Measurements from ENCODE around the gene TCEA2. TPM values are rescaled to one million over a fixed set of nuclear protein-coding genes. Genes with fewer than 3 reads are reported as not detected.

TCEA2 gene
- total and polyA plus RNA-seq, 2 of the 13 experiments (the other 11 are each of a cell fraction or from before 2014, with no cell fraction given), result 28.1 to 33.7 TPM

- TF ChIP-seq PAXIP1 (CRISPR knock-in tag; conservative IDR thresholded peaks at IDR 0.05) (peak; percentile 44; the same call in 1 of the 2 replicates), ZBED4 (CRISPR knock-in tag; IDR thresholded peaks at IDR 0.05; ENCODE audit: borderline replicate concordance) (no peak), NR3C1 (CRISPR knock-in tag; IDR thresholded peaks at IDR 0.05) (no peak), CCDC6 (CRISPR knock-in tag; IDR thresholded peaks at IDR 0.05) (no peak), DNMT3B (CRISPR knock-in tag; conservative IDR thresholded peaks at IDR 0.05) (no peak), ZNF598 (CRISPR knock-in tag; IDR thresholded peaks at IDR 0.05; ENCODE audit: borderline replicate concordance) (no peak), SRF (IDR thresholded peaks at IDR 0.05; ENCODE audit: low read depth, low read length) (no peak), NR0B2 (CRISPR knock-in tag; IDR thresholded peaks at IDR 0.05) (peak; percentile 59; the same call in 1 of the 2 replicates), HBP1 (CRISPR knock-in tag; IDR thresholded peaks at IDR 0.05; ENCODE audit: low read depth) (no peak), ZNF136 (CRISPR knock-in tag; IDR thresholded peaks at IDR 0.05; ENCODE audit: low read depth) (no peak; the same call in 1 of the 2 replicates), SCMH1 (CRISPR knock-in tag; IDR thresholded peaks at IDR 0.05; ENCODE audit: borderline replicate concordance) (no peak), ZBTB3 (CRISPR knock-in tag; IDR thresholded peaks at IDR 0.05; ENCODE audit: borderline replicate concordance, low read depth) (no peak), SOX5 (CRISPR knock-in tag; IDR thresholded peaks at IDR 0.05; ENCODE audit: borderline replicate concordance) (no peak), SUZ12 (IDR thresholded peaks at IDR 0.05; ENCODE audit: low read depth, low read length) (no peak)
These were observed 22.6 kb upstream of the TCEA2 start (continued) for GRCh38 chr20:64040231-64041039.
